OCI-LY1 (cell line): ENCODE measurements around the gene KIAA1755.

ENCODE experiments used
- H2AFZ ChIP-seq: fragments of 200-600 bp; sonication (generic), shearing (Covaris generic); 2 replicates; pipeline ENCODE4 v1.6.0; 2014; ENCODE audit warnings: antibody characterized with exemption, mild to moderate bottlenecking, low read length
- H3F3A ChIP-seq: fragments of 200-600 bp; sonication (generic), shearing (Covaris generic); 2 replicates; pipeline ENCODE4 v1.6.0; 2014; ENCODE audit warnings: mild to moderate bottlenecking, antibody characterized with exemption, low read length, moderate library complexity; ENCODE audit not compliant: insufficient read depth
- H3K27ac ChIP-seq: fragments of 200-600 bp; sonication (generic); 2 replicates; pipeline ENCODE4 v1.5.1; 2014; ENCODE audit warnings: low read length, mixed run types, mild to moderate bottlenecking, low read depth; ENCODE audit not compliant: poor library complexity, severe bottlenecking
- H3K27me3 ChIP-seq: fragments of 200-600 bp; sonication (generic); 2 replicates; pipeline ENCODE4 v1.6.0; 2014; ENCODE audit warnings: antibody characterized with exemption, mild to moderate bottlenecking, low read length, moderate library complexity; ENCODE audit not compliant: insufficient read depth
- H3K36me3 ChIP-seq: fragments of 200-600 bp; sonication (generic); 2 replicates; pipeline ENCODE4 v1.6.1; 2014; ENCODE audit warnings: mild to moderate bottlenecking, antibody characterized with exemption, low read length, moderate library complexity, mixed read lengths; ENCODE audit not compliant: insufficient read depth
- H3K4me1 ChIP-seq: fragments of 200-600 bp; sonication (generic); 2 replicates; pipeline ENCODE4 v1.5.1; 2014; ENCODE audit warnings: mild to moderate bottlenecking, low read length, moderate library complexity; ENCODE audit not compliant: insufficient read depth, severe bottlenecking
- H3K4me2 ChIP-seq: fragments of 200-600 bp; sonication (generic), shearing (Covaris generic); 2 replicates; pipeline ENCODE4 v1.6.1; 2014; ENCODE audit warnings: low read length
- H3K4me3 ChIP-seq: fragments of 200-600 bp; sonication (generic); 2 replicates; pipeline ENCODE4 v1.5.1; 2014; ENCODE audit warnings: low read length, low read depth, mild to moderate bottlenecking, mixed read lengths; ENCODE audit not compliant: poor library complexity, severe bottlenecking
- H3K79me2 ChIP-seq: fragments of 200-600 bp; shearing (Covaris generic); 2 replicates; pipeline ENCODE4 v1.6.1; 2016; ENCODE audit warnings: mixed run types, low read length, mixed read lengths; ENCODE audit not compliant: insufficient read depth
- H3K9ac ChIP-seq: fragments of 200-600 bp; sonication (generic), shearing (Covaris generic); 2 replicates; pipeline ENCODE4 v1.6.1; 2014; ENCODE audit warnings: mild to moderate bottlenecking, low read length, mixed read lengths
- H3K9me2 ChIP-seq: fragments of 200-600 bp; sonication (generic), shearing (Covaris generic); 2 replicates; pipeline ENCODE4 v1.6.1; 2014; ENCODE audit warnings: low read depth, mild to moderate bottlenecking, low read length, mixed read lengths
- H3K9me3 ChIP-seq: fragments of 200-600 bp; shearing (Covaris generic); 2 replicates; pipeline ENCODE4 v1.6.1; 2014; ENCODE audit warnings: low read length, mixed read lengths
- H4K20me1 ChIP-seq: fragments of 200-600 bp; sonication (generic), shearing (Covaris generic); 2 replicates; pipeline ENCODE4 v1.6.0; 2016; ENCODE audit warnings: mild to moderate bottlenecking, low read length; ENCODE audit not compliant: insufficient read depth
- CTCF ChIP-seq: fragments of 200-600 bp; sonication (generic), shearing (Covaris generic); IDR thresholded peaks from 2 replicates; pipeline ENCODE4 v1.5.1; 2017; ENCODE audit warnings: mild to moderate bottlenecking, antibody characterized with exemption, low read length, moderate library complexity, mixed read lengths
- EZH2 ChIP-seq: fragments of 200-600 bp; sonication (generic), shearing (Covaris generic); IDR thresholded peaks from 2 replicates; pipeline ENCODE4 v1.8.0; 2017; ENCODE audit warnings: borderline replicate concordance, mixed run types, mild to moderate bottlenecking, antibody characterized with exemption, low read length, moderate library complexity, mixed read lengths

Gene KIAA1755

GRCh38 chr20:38210741-38211140 lies 49.8 kb downstream of the KIAA1755 start:
- no peak overlapping the region for H3K4me3 ChIP-seq
- no peak overlapping the region for H2AFZ ChIP-seq
- no peaks in the 10 kb centered on the region; the same call in 1 of the 2 replicates for H3K27me3 ChIP-seq
- no peaks in the 10 kb centered on the region for H3K9me2 ChIP-seq
- H3K9me3 ChIP-seq = no peaks in the 10 kb centered on the region
- no peaks in the 10 kb centered on the region for H3K4me1 ChIP-seq
- H3K9ac ChIP-seq = no peak overlapping the region
- no peak overlapping the region for H3K4me2 ChIP-seq
- H3K79me2 ChIP-seq = no peaks in the 10 kb centered on the region
- no peaks in the 10 kb centered on the region for H4K20me1 ChIP-seq
- TF ChIP-seq CTCF (no peak), EZH2 (no peak)
- no peaks in the 10 kb centered on the region for H3F3A ChIP-seq
- no peak overlapping the region for H3K27ac ChIP-seq
- no peaks in the 10 kb centered on the region for H3K36me3 ChIP-seq

GRCh38 chr20:38209736-38210405 lies 50.7 kb downstream of the KIAA1755 start:
- no peak overlapping the region for H3K27ac ChIP-seq

GRCh38 chr20:38209054-38209675 lies 51.4 kb downstream of the KIAA1755 start:
- no peaks in the 10 kb centered on the region for H3K4me1 ChIP-seq
- TF ChIP-seq CTCF = no peak
- TF ChIP-seq EZH2 = no peak
- H3K79me2 ChIP-seq = no peaks in the 10 kb centered on the region

More at GRCh38 chr20:38209736-38210405, 50.7 kb downstream of the KIAA1755 start:
- Histone ChIP-seq H3K9me2 (no peaks in the 10 kb centered on the region), H3K4me3 (no peak overlapping the region), H3F3A (no peaks in the 10 kb centered on the region), H3K9ac (no peak overlapping the region), H3K79me2 (no peaks in the 10 kb centered on the region), H3K9me3 (no peaks in the 10 kb centered on the region), H3K4me1 (no peaks in the 10 kb centered on the region), H3K27me3 (no peaks in the 10 kb centered on the region; the same call in 1 of the 2 replicates), H4K20me1 (no peaks in the 10 kb centered on the region), H3K4me2 (no peak overlapping the region), H3K36me3 (no peaks in the 10 kb centered on the region), H2AFZ (no peak overlapping the region)
- no peak for TF ChIP-seq EZH2
- TF ChIP-seq CTCF = no peak

More at GRCh38 chr20:38209054-38209675, 51.4 kb downstream of the KIAA1755 start:
- Histone ChIP-seq H3K9me3 (no peaks in the 10 kb centered on the region), H3K4me2 (no peak overlapping the region), H3K27ac (no peak overlapping the region), H2AFZ (no peak overlapping the region), H3K9ac (no peak overlapping the region), H3F3A (no peaks in the 10 kb centered on the region), H3K36me3 (no peaks in the 10 kb centered on the region), H3K9me2 (no peaks in the 10 kb centered on the region), H4K20me1 (no peaks in the 10 kb centered on the region), H3K27me3 (no peaks in the 10 kb centered on the region; the same call in 1 of the 2 replicates), H3K4me3 (no peak overlapping the region)
